ENCODE data around the gene TSPEAR.
"Not testable (repeated sequence)": the region's sequence is repeated elsewhere in the genome, so short reads cannot be mapped to it uniquely, and the experiment has no call there.

- TF ChIP-seq POLR2AphosphoS5 (IDR thresholded peaks at IDR 0.05; ENCODE audit: low read depth, low read length); GATA2 (CRISPR knock-in tag; IDR thresholded peaks at IDR 0.05); NFIC (IDR thresholded peaks at IDR 0.05; ENCODE audit: borderline replicate concordance); CTCF (IDR thresholded peaks at IDR 0.05); JUND (IDR thresholded peaks at IDR 0.05); RAD21 (IDR thresholded peaks at IDR 0.05; ENCODE audit: low read length): not testable (repeated sequence)
Measured at GRCh38 chr21:44689740-44690139, 21.6 kb downstream of the TSPEAR start.

All from SK-N-SH (cell line).